HEK293T (cell line): ENCODE measurements around the gene PKM.

Experiments
- ARNT ChIP-seq: fragments of 450-650 bp; IDR thresholded peaks from 2 replicates; pipeline ENCODE4 v1.6.1; 2017; ENCODE audit warnings: mild to moderate bottlenecking
- BHLHE40 ChIP-seq: fragments of 450-650 bp; IDR thresholded peaks from 2 replicates; pipeline ENCODE4 v1.6.1; 2016; ENCODE audit warnings: mild to moderate bottlenecking, moderate library complexity, borderline replicate concordance
- ELF4 ChIP-seq: fragments of 450-650 bp; IDR thresholded peaks from 2 replicates; pipeline ENCODE4 v1.6.1; 2017; ENCODE audit warnings: antibody characterized with exemption
- HDGF ChIP-seq: fragments of 450-650 bp; IDR thresholded peaks from 2 replicates; pipeline ENCODE4 v1.6.1; 2017; ENCODE audit warnings: antibody characterized with exemption, borderline replicate concordance
- TARDBP ChIP-seq: fragments of 450-650 bp; IDR thresholded peaks from 2 replicates; pipeline ENCODE4 v1.6.1; 2016
- TF ChIP-seq, protein P1 (sequence below): fragments of 450-650 bp; IDR thresholded peaks from 2 replicates; pipeline ENCODE4 v1.6.1; 2016

DNA sequence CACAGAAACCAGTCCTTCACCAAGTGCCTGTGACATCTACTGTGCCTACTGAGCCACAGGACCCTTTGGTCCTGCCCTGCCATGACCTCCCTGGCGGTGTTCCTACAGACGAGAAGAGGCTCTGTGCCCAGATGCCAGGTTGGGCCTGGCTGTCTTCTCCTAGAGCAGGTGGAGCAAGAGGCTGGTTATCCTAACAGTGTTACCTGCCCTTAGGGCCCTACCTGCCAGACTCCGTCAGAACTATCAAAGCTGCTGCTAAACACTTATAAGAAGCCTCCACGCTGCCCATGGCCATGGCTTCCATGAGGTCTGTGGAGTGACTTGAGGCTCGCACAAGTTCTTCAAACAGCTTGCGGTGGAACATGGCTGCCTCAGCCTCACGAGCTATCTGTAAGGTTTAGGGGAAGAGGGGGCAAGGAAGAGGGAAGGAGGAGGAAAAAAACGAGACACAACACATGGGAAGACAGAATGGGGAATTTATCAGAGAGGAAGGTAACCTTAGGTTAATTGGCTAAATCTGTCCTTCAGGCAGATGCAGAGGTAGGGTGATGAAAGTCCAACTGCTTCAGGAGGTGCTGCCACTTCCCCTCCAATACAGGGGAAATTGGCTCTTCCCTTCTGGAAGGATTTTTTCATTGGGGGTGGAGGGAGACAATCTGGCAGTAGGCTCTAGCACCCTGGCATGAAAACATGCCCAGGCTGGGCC, 28.0 kb downstream of the PKM start:
- TF ChIP-seq ELF4, result no peak
- no peak for TF ChIP-seq BHLHE40
- no peak for TF ChIP-seq ARNT
- TF ChIP-seq TARDBP, result no peak
- TF ChIP-seq HDGF, result no peak
- TF ChIP-seq, protein P1, sequence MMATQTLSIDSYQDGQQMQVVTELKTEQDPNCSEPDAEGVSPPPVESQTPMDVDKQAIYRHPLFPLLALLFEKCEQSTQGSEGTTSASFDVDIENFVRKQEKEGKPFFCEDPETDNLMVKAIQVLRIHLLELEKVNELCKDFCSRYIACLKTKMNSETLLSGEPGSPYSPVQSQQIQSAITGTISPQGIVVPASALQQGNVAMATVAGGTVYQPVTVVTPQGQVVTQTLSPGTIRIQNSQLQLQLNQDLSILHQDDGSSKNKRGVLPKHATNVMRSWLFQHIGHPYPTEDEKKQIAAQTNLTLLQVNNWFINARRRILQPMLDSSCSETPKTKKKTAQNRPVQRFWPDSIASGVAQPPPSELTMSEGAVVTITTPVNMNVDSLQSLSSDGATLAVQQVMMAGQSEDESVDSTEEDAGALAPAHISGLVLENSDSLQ, result no peak
